Measurements from ENCODE around the gene SOX1.

GRCh38 chr13:112116187-112116950, 49.4 kb downstream of the SOX1 start:
- TF ChIP-seq CTCF (IDR thresholded peaks at IDR 0.05) = no peak
- no peak for TF ChIP-seq POLR2A (IDR thresholded peaks at IDR 0.05)

Measured in body of pancreas (tissue), 4 donors.